ENCODE data around the gene CTAGE15.
"Not testable (repeated sequence)": the region's sequence is repeated elsewhere in the genome, so short reads cannot be mapped to it uniquely, and the experiment has no call there.

GRCh38 chr7:143622130-143622529 lies 50.5 kb downstream of the CTAGE15 start:
- TF ChIP-seq, protein P1, sequence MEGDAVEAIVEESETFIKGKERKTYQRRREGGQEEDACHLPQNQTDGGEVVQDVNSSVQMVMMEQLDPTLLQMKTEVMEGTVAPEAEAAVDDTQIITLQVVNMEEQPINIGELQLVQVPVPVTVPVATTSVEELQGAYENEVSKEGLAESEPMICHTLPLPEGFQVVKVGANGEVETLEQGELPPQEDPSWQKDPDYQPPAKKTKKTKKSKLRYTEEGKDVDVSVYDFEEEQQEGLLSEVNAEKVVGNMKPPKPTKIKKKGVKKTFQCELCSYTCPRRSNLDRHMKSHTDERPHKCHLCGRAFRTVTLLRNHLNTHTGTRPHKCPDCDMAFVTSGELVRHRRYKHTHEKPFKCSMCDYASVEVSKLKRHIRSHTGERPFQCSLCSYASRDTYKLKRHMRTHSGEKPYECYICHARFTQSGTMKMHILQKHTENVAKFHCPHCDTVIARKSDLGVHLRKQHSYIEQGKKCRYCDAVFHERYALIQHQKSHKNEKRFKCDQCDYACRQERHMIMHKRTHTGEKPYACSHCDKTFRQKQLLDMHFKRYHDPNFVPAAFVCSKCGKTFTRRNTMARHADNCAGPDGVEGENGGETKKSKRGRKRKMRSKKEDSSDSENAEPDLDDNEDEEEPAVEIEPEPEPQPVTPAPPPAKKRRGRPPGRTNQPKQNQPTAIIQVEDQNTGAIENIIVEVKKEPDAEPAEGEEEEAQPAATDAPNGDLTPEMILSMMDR (IDR thresholded peaks at IDR 0.05) = not testable (repeated sequence)
- TF ChIP-seq POLR2A (IDR thresholded peaks at IDR 0.05) = not testable (repeated sequence)

Measured in ovary (tissue), 3 donors.